HL-60 (cell line): ENCODE measurements around the gene INSM1.

Experiments
- CTCF ChIP-seq: IDR thresholded peaks from one replicate; pipeline ENCODE4 v1.5.1; 2011; ENCODE audit warnings: low read length, control low read depth, inconsistent platforms; ENCODE audit not compliant: insufficient read depth
- GABPA ChIP-seq: IDR thresholded peaks from 2 replicates; pipeline ENCODE4 v1.6.1; 2012; ENCODE audit warnings: low read depth
- POLR2AphosphoS5 ChIP-seq: IDR thresholded peaks from 2 replicates; pipeline ENCODE4 v1.6.1; 2012; ENCODE audit warnings: low read depth
- REST ChIP-seq: IDR thresholded peaks from 2 replicates; pipeline ENCODE4 v1.6.1; 2012; ENCODE audit warnings: low read depth; ENCODE audit not compliant: insufficient replicate concordance
- SPI1 ChIP-seq: IDR thresholded peaks from 2 replicates; pipeline ENCODE4 v1.6.1; 2012; ENCODE audit warnings: low read depth, mild to moderate bottlenecking, borderline replicate concordance

DNA sequence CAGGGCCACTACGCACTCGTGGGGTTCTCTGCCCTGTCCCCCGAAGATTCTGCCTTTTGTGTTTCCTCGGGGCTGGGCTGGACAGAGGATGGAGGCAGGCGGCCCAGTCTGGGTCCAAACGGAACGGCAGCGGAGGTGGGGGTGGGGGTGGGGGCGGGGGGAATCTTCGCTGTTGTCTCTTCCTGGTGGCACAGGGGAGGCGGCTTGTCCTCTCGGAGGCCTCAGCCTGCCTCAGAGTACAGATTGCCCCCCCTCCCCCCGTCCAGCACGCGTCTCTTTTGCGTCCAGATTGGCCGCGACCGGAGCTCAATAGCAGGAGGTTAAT lies 1.4 kb upstream of the INSM1 start:
- TF ChIP-seq CTCF = no peak
- TF ChIP-seq GABPA = no peak
- TF ChIP-seq POLR2AphosphoS5 = no peak
- no peak for TF ChIP-seq REST
- no peak for TF ChIP-seq SPI1
